SK-N-SH (cell line): Measurements from ENCODE around the gene NME2. TPM values are rescaled to one million over a fixed set of nuclear protein-coding genes. Genes with fewer than 3 reads are reported as not detected.

Experiments
- CTCF ChIA-PET: fragments of 300-600, 350-600 bp; formaldehyde crosslinking; extraction: SDS; loops from one replicate; lab custom pipeline; 2021; lab: Yijun Ruan, JAX
- POLR2A ChIA-PET: fragments of 350-600 bp; sonication (Branson Sonifier 250); formaldehyde crosslinking; extraction: SDS; loops from one replicate; lab custom pipeline; 2020; ENCODE audit warnings: antibody characterized with exemption, inconsistent platforms; lab: Yijun Ruan, JAX
- DNase-seq: peaks from one replicate; pipeline ENCODE4 v3.0.0; 2012
- H2AFZ ChIP-seq: fragments of 200-600 bp; sonication (generic); 2 replicates; pipeline ENCODE4 v1.8.1; 2016; ENCODE audit warnings: antibody characterized with exemption, mild to moderate bottlenecking, low read depth
- H3F3A ChIP-seq: fragments of 200-600 bp; sonication (generic); replicated peaks from 2 replicates; pipeline ENCODE3; 2016; ENCODE audit warnings: antibody characterized with exemption, mild to moderate bottlenecking; ENCODE audit not compliant: insufficient read depth
- H3K27ac ChIP-seq, 2 experiments: fragments of 200-500 bp in 1 of 2; fragments of 200-600 bp in 1 of 2; sonication (Bioruptor generic) in 1 of 2; sonication (generic), shearing (Covaris generic) in 1 of 2; 2 replicates each; pipeline versions ENCODE4 v1.5.1 to v1.6.1; 2014 to 2016; ENCODE audit warnings: low read depth in 2 of 2, inconsistent platforms in 1 of 2, low read length in 1 of 2, mild to moderate bottlenecking in 1 of 2, mixed read lengths in 1 of 2
- H3K27me3 ChIP-seq: fragments of 200-600 bp; sonication (generic), shearing (Covaris generic); 2 replicates; pipeline ENCODE4 v1.6.1; 2016; ENCODE audit warnings: mixed run types; ENCODE audit not compliant: insufficient read depth
- H3K36me3 ChIP-seq, 2 experiments: fragments of 200-500 bp in 1 of 2; fragments of 200-600 bp in 1 of 2; sonication (Bioruptor generic) in 1 of 2; sonication (generic) in 1 of 2; replicated peaks in 1 of 2; 2 replicates each; pipeline versions ENCODE3 to v1.5.1; 2014 to 2016; ENCODE audit warnings: low read length in 1 of 2, mild to moderate bottlenecking in 1 of 2; ENCODE audit not compliant: insufficient read depth in 2 of 2, control insufficient read depth in 1 of 2
- H3K4me1 ChIP-seq, 2 experiments: fragments of 200-500 bp in 1 of 2; fragments of 200-600 bp in 1 of 2; sonication (Bioruptor generic) in 1 of 2; sonication (generic), shearing (Covaris generic) in 1 of 2; 2 replicates each; pipeline versions ENCODE4 v1.5.1 to v1.6.1; 2014 to 2016; ENCODE audit warnings: low read depth in 1 of 2, low read length in 1 of 2, mixed run types in 1 of 2; ENCODE audit not compliant: insufficient read depth in 2 of 2, control insufficient read depth in 1 of 2
- H3K4me2 ChIP-seq: fragments of 200-600 bp; sonication (generic), shearing (Covaris generic); 2 replicates; pipeline ENCODE4 v1.6.1; 2017; ENCODE audit warnings: mixed run types
- H3K4me3 ChIP-seq, 2 experiments: fragments of 200-500 bp in 1 of 2; fragments of 200-600 bp in 1 of 2; sonication (Bioruptor generic) in 1 of 2; sonication (generic), shearing (Covaris generic) in 1 of 2; 2 replicates each; pipeline versions ENCODE4 v1.5.1 to v1.8.1; 2014 to 2016; ENCODE audit warnings: low read depth in 2 of 2, inconsistent platforms in 1 of 2, low read length in 1 of 2, mild to moderate bottlenecking in 1 of 2, mixed read lengths in 1 of 2, moderate library complexity in 1 of 2
- H3K79me2 ChIP-seq: fragments of 200-600 bp; sonication (generic); 2 replicates; pipeline ENCODE4 v1.8.1; 2017; ENCODE audit warnings: mild to moderate bottlenecking; ENCODE audit not compliant: insufficient read depth
- H3K9ac ChIP-seq: fragments of 200-600 bp; sonication (generic); 2 replicates; pipeline ENCODE4 v1.6.1; 2017; ENCODE audit warnings: mixed run types
- H3K9me2 ChIP-seq: fragments of 200-600 bp; sonication (generic); 2 replicates; pipeline ENCODE4 v1.6.1; 2017; ENCODE audit warnings: mixed run types
- H3K9me3 ChIP-seq: fragments of 200-600 bp; sonication (generic); 2 replicates; pipeline ENCODE4 v1.6.1; 2017; ENCODE audit warnings: mixed run types, mild to moderate bottlenecking, moderate library complexity
- H4K20me1 ChIP-seq: fragments of 200-600 bp; sonication (generic); 2 replicates; pipeline ENCODE4 v1.6.1; 2017; ENCODE audit warnings: mild to moderate bottlenecking, mixed run types; ENCODE audit not compliant: insufficient read depth
- CHD2 ChIP-seq: fragments of 150-350 bp; IDR thresholded peaks from 2 replicates; pipeline ENCODE4 v1.6.1; 2018; ENCODE audit warnings: low read length; ENCODE audit not compliant: partially characterized antibody
- EP300 ChIP-seq, 2 experiments: IDR thresholded peaks; 2 replicates each; pipeline versions ENCODE4 v1.4.0 to v1.6.1; 2012; ENCODE audit warnings: borderline replicate concordance in 1 of 2, low read depth in 1 of 2, low read length in 1 of 2
- EZH2phosphoT487 ChIP-seq: fragments of 200-600 bp; sonication (generic); IDR thresholded peaks from 2 replicates; pipeline ENCODE4 v1.6.1; 2017; ENCODE audit warnings: low read depth, mixed run types, mild to moderate bottlenecking, antibody characterized with exemption, moderate library complexity, borderline replicate concordance
- FOSL2 ChIP-seq: IDR thresholded peaks from 2 replicates; pipeline ENCODE4 v1.4.0; 2012; ENCODE audit warnings: low read depth, mild to moderate bottlenecking, moderate library complexity, borderline replicate concordance
- FOXJ3 ChIP-seq: sonication (generic); formaldehyde crosslinking; IDR thresholded peaks from 2 replicates; pipeline ENCODE4 v1.5.1; 2020; ENCODE audit warnings: mild to moderate bottlenecking, missing genetic modification reagents
- GATA2 ChIP-seq: sonication (generic); formaldehyde crosslinking; IDR thresholded peaks from 2 replicates; pipeline ENCODE4 v1.5.0; 2020; ENCODE audit warnings: mild to moderate bottlenecking, missing genetic modification reagents
- JUND ChIP-seq: IDR thresholded peaks from 2 replicates; pipeline ENCODE4 v1.4.0; 2012
- MAX ChIP-seq: IDR thresholded peaks from 2 replicates; pipeline ENCODE4 v1.4.0; 2012; ENCODE audit warnings: low read depth
- NFIC ChIP-seq: IDR thresholded peaks from 2 replicates; pipeline ENCODE4 v1.4.0; 2012; ENCODE audit warnings: borderline replicate concordance
- PBX3 ChIP-seq: IDR thresholded peaks from 2 replicates; pipeline ENCODE4; 2012
- POLR2AphosphoS5 ChIP-seq: IDR thresholded peaks from 2 replicates; pipeline ENCODE4 v1.6.1; 2012; ENCODE audit warnings: low read depth, low read length
- RCOR1 ChIP-seq: fragments of 150-350 bp; IDR thresholded peaks from 2 replicates; pipeline ENCODE4 v1.6.1; 2017; ENCODE audit warnings: antibody characterized with exemption, low read length
- RFX5 ChIP-seq: IDR thresholded peaks from 2 replicates; pipeline ENCODE4 v1.6.1; 2012; ENCODE audit warnings: mild to moderate bottlenecking, improper control_type of control experiment, low read length
- RXRA ChIP-seq: IDR thresholded peaks from 2 replicates; pipeline ENCODE4 v1.4.0; 2012; ENCODE audit warnings: low read depth, mild to moderate bottlenecking, borderline replicate concordance
- SMC3 ChIP-seq: IDR thresholded peaks from 2 replicates; pipeline ENCODE4 v1.6.1; 2012; ENCODE audit warnings: low read depth, low read length, improper control_type of control experiment
- TCF12 ChIP-seq: IDR thresholded peaks from 2 replicates; pipeline ENCODE4 v1.4.0; 2012
- TEAD4 ChIP-seq: IDR thresholded peaks from 2 replicates; pipeline ENCODE4 v1.4.0; 2012; ENCODE audit warnings: mild to moderate bottlenecking, borderline replicate concordance; ENCODE audit not compliant: insufficient read depth
- ZBTB33 ChIP-seq: IDR thresholded peaks from 2 replicates; pipeline ENCODE4 v1.4.0; 2012; ENCODE audit warnings: low read depth, borderline replicate concordance
- WGBS: methylation state at CpG from one replicate; pipeline ENCODE4 v1.1.6; 2017; ENCODE audit warnings: low lambda C conversion rate; 5-methylcytosine and 5-hydroxymethylcytosine counted together
- polyA plus RNA-seq, 3 experiments: library from polyadenylated mRNA; depleted of rRNA; stranded (reverse); fragments of >200 nt; gene quantifications; 2 replicates each; pipeline ENCODE4 v1.2.3, GENCODE V29; 2012
- TF ChIP-seq, protein P1 (sequence below): IDR thresholded peaks from 2 replicates; pipeline ENCODE4 v1.6.1; 2012; ENCODE audit warnings: mild to moderate bottlenecking, low read depth, low read length, moderate library complexity

NME2 gene
- polyA plus RNA-seq, 1 of the 3 experiments (the other 2 are of a cell fraction), result 1,446 TPM

- Histone ChIP-seq H3K9ac (no peak overlapping the region), H3K79me2 (peaks cover 4% of the 10 kb centered on the region; the same call in 1 of the 2 replicates), H3K4me1 (peaks cover 4 to 24% of the 10 kb centered on the region in 2 experiments; a peak in 2 of 4 replicates), H3K4me3 (no peak overlapping the region), H3K9me3 (no peaks in the 10 kb centered on the region), H3K27me3 (no peaks in the 10 kb centered on the region), H3K9me2 (no peaks in the 10 kb centered on the region), H3F3A (peaks cover 28% of the 10 kb centered on the region), H3K4me2 (no peak overlapping the region), H3K27ac (no peak overlapping the region), H4K20me1 (peaks cover 15% of the 10 kb centered on the region; the same call in 1 of the 2 replicates), H2AFZ (no peak overlapping the region), H3K36me3 (peaks cover 41 to 46% of the 10 kb centered on the region in 2 experiments)
- no peak for TF ChIP-seq EZH2phosphoT487
- no peak for TF ChIP-seq PBX3
- no peak for TF ChIP-seq TEAD4
- TF ChIP-seq, protein P1, sequence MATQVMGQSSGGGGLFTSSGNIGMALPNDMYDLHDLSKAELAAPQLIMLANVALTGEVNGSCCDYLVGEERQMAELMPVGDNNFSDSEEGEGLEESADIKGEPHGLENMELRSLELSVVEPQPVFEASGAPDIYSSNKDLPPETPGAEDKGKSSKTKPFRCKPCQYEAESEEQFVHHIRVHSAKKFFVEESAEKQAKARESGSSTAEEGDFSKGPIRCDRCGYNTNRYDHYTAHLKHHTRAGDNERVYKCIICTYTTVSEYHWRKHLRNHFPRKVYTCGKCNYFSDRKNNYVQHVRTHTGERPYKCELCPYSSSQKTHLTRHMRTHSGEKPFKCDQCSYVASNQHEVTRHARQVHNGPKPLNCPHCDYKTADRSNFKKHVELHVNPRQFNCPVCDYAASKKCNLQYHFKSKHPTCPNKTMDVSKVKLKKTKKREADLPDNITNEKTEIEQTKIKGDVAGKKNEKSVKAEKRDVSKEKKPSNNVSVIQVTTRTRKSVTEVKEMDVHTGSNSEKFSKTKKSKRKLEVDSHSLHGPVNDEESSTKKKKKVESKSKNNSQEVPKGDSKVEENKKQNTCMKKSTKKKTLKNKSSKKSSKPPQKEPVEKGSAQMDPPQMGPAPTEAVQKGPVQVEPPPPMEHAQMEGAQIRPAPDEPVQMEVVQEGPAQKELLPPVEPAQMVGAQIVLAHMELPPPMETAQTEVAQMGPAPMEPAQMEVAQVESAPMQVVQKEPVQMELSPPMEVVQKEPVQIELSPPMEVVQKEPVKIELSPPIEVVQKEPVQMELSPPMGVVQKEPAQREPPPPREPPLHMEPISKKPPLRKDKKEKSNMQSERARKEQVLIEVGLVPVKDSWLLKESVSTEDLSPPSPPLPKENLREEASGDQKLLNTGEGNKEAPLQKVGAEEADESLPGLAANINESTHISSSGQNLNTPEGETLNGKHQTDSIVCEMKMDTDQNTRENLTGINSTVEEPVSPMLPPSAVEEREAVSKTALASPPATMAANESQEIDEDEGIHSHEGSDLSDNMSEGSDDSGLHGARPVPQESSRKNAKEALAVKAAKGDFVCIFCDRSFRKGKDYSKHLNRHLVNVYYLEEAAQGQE, result no peak
- no peak for TF ChIP-seq NFIC
- TF ChIP-seq SMC3, result no peak
- no peak for TF ChIP-seq JUND
- TF ChIP-seq CHD2, result no peak
- TF ChIP-seq POLR2AphosphoS5, result no peak
- ChIA-PET CTCF (interaction anchor here (1.2 kb wide), 1 partner anchor 182 kb away, joined by 3 read pairs; no protein-coding TSS in a partner anchor), POLR2A (interaction anchor here (1.2 kb wide), 1 partner anchor 315 kb away, joined by 3 read pairs; the partner anchor contains the start of gene TOB1)
- WGBS, result 96% methylated on average over 5 of the region's 5 CpGs
- no peak for DNase-seq
Measured at GRCh38 chr17:51180486-51180885, 14.3 kb downstream of the NME2 start.

GRCh38 chr17:51184124-51184523, 17.9 kb downstream of the NME2 start:
- Histone ChIP-seq H3F3A (peaks cover 20% of the 10 kb centered on the region), H4K20me1 (peaks cover 18% of the 10 kb centered on the region), H3K27ac (peak overlapping the region; percentile 16 to 39; a peak in 3 of 4 replicates), H2AFZ (no peak overlapping the region), H3K36me3 (peaks cover 41 to 43% of the 10 kb centered on the region in 2 experiments), H3K4me1 (peaks cover 4 to 24% of the 10 kb centered on the region in 2 experiments; a peak in 2 of 4 replicates), H3K27me3 (no peaks in the 10 kb centered on the region), H3K9me3 (no peaks in the 10 kb centered on the region), H3K79me2 (peaks cover 4% of the 10 kb centered on the region; the same call in 1 of the 2 replicates), H3K9me2 (no peaks in the 10 kb centered on the region), H3K4me3 (no peak overlapping the region), H3K9ac (no peak overlapping the region), H3K4me2 (no peak overlapping the region)
- peak; percentile 74 for DNase-seq
- CTCF ChIA-PET, result interaction anchor here (0.6 to 1.4 kb wide), 5 partner anchors 13 to 342 kb away, joined by 3 to 6 read pairs (median 3); partner anchors contain the start of gene NME1
- WGBS, result 56% methylated on average over 1 of the region's 1 CpG
- POLR2A ChIA-PET, result interaction anchor here (1.0 kb wide), 2 partner anchors 31 to 318 kb away, joined by 3 to 4 read pairs; partner anchors contain the start of genes NME1 and TOB1
- TF ChIP-seq FOXJ3 (CRISPR knock-in tag) (peak; percentile 96), ZBTB33 (no peak), RCOR1 (peak; percentile 99), CHD2 (peak; percentile 88), MAX (no peak), RFX5 (no peak), EP300 (IDR thresholded peaks at IDR 0.05; ENCODE audit: borderline replicate concordance in 1 of 2, low read depth in 1 of 2, low read length in 1 of 2) (peak in 1 of 2 experiments; percentile 99; a peak in 2 of 4 replicates), POLR2AphosphoS5 (peak; percentile 92), FOSL2 (0 out of 2 replicates have a peak, but pooled peaks have one; percentile 2), GATA2 (CRISPR knock-in tag) (peak; percentile 99), NFIC (peak; percentile 24; the same call in 1 of the 2 replicates), TCF12 (peak; percentile 97), PBX3 (peak; percentile 90), RXRA (no peak)
